ENCODE measurements around the gene PSMC5.

GRCh38 chr17:63855185-63855584, 28.0 kb downstream of the PSMC5 start:
- TF ChIP-seq CTCF (IDR thresholded peaks at IDR 0.05) (no peak), POLR2A (IDR thresholded peaks at IDR 0.05) (no peak)
